ENCODE results near the gene WFDC6. TPM values are rescaled to one million over a fixed set of nuclear protein-coding genes. Genes with fewer than 3 reads are reported as not detected.

Gene WFDC6
- total and polyA plus RNA-seq, 2 donors (not counting 1 experiment from before 2014, with no cell fraction given) = not detected

- H3K4me3 Mint-ChIP-seq = no peak within 1 kb of the TSS
- Histone ChIP-seq H3K79me2 (ENCODE audit: control insufficient read depth, insufficient read depth, low read length) (no peaks in the 10 kb centered on the region), H3K27ac (ENCODE audit: low read length in 2 of 2) (no peak within 1 kb of the TSS), H3K27me3 (replicated peaks in 1 of 4; ENCODE audit: control extremely low read depth in 1 of 4, control insufficient read depth in 3 of 4, insufficient read depth in 4 of 4, low read length in 3 of 4) (peaks cover 0 to 13% (median 6%) of the 10 kb centered on the region in 4 experiments), H3K9ac (ENCODE audit: low read length) (no peak within 1 kb of the TSS), H3K36me3 (replicated peaks in 1 of 2; ENCODE audit: control extremely low read depth in 1 of 2, control insufficient read depth in 1 of 2, extremely low read depth in 1 of 2, insufficient read depth in 2 of 2, low read length in 1 of 2) (no peaks in the 10 kb centered on the region), H3K4me1 (ENCODE audit: control insufficient read depth in 2 of 2, insufficient read depth in 2 of 2, low read length in 2 of 2) (no peaks in the 10 kb centered on the region), H3K9me3 (ENCODE audit: control extremely low read depth in 1 of 3, control insufficient read depth in 2 of 3, insufficient read depth in 1 of 3, low read length in 2 of 3) (no peaks in the 10 kb centered on the region), H4K20me1 (ENCODE audit: control insufficient read depth, insufficient read depth, low read length, poor library complexity, severe bottlenecking) (no peaks in the 10 kb centered on the region), H2AFZ (ENCODE audit: insufficient read depth, low read depth, low read length, poor library complexity, severe bottlenecking) (no peak within 1 kb of the TSS), H3K4me2 (replicated peaks; ENCODE audit: low read depth, low read length, poor library complexity, severe bottlenecking) (no peak within 1 kb of the TSS), H3K4me3 (ENCODE audit: control extremely low read depth in 1 of 5, extremely low read depth in 1 of 5, insufficient read depth in 1 of 5, low read depth in 2 of 5, low read length in 4 of 5) (no peak within 1 kb of the TSS)
- CTCF ChIA-PET = interaction anchor here (1.3 kb wide), 1 partner anchor 9 kb away, joined by 3 read pairs; no protein-coding TSS in a partner anchor
- no peaks in the 10 kb centered on the region for H3K4me1 Mint-ChIP-seq
- POLR2A ChIA-PET = no interaction called here
- ATAC-seq (ENCODE audit: low read depth) (no peak), DNase-seq (no peak)
- H3K27me3 Mint-ChIP-seq = peaks cover 32% of the 10 kb centered on the region
- H3K9me3 Mint-ChIP-seq (ENCODE audit: insufficient read depth) = no peaks in the 10 kb centered on the region
- TF ChIP-seq CTCF (IDR thresholded peaks at IDR 0.05) = no peak
- TF ChIP-seq EZH2 (IDR thresholded peaks at IDR 0.05; ENCODE audit: borderline replicate concordance, insufficient read depth, low read depth, low read length, poor library complexity, severe bottlenecking) = no peak
- 66% methylated on average over 5 of the region's 5 CpGs for WGBS (ENCODE audit: insufficient coverage)
- intact Hi-C loops (cut with micrococcal nuclease) = no loop called here
- H3K27ac Mint-ChIP-seq = no peak within 1 kb of the TSS
These were observed 24.0 kb downstream of the WFDC6 start, which contains the start of gene SPINT3 for GRCh38 chr20:45515147-45515913. TSS of gene SPINT3 (minus strand) at chr20:45515622. CDS start at chr20:45515608, 14 bp downstream.

- Histone ChIP-seq H2AFZ (ENCODE audit: insufficient read depth, low read depth, low read length, poor library complexity, severe bottlenecking) (no peak overlapping the region), H3K79me2 (ENCODE audit: control insufficient read depth, insufficient read depth, low read length) (no peaks in the 10 kb centered on the region), H3K9ac (ENCODE audit: low read length) (no peak overlapping the region), H3K27me3 (replicated peaks in 1 of 4; ENCODE audit: control extremely low read depth in 1 of 4, control insufficient read depth in 3 of 4, insufficient read depth in 4 of 4, low read length in 3 of 4) (peaks cover 0 to 15% (median 4%) of the 10 kb centered on the region in 4 experiments), H3K9me3 (ENCODE audit: control extremely low read depth in 1 of 3, control insufficient read depth in 2 of 3, insufficient read depth in 1 of 3, low read length in 2 of 3) (no peaks in the 10 kb centered on the region), H3K27ac (ENCODE audit: low read length in 2 of 2) (no peak overlapping the region), H3K36me3 (replicated peaks in 1 of 2; ENCODE audit: control extremely low read depth in 1 of 2, control insufficient read depth in 1 of 2, extremely low read depth in 1 of 2, insufficient read depth in 2 of 2, low read length in 1 of 2) (no peaks in the 10 kb centered on the region), H3K4me1 (ENCODE audit: control insufficient read depth in 2 of 2, insufficient read depth in 2 of 2, low read length in 2 of 2) (no peaks in the 10 kb centered on the region), H3K4me3 (ENCODE audit: control extremely low read depth in 1 of 5, extremely low read depth in 1 of 5, insufficient read depth in 1 of 5, low read depth in 2 of 5, low read length in 4 of 5) (no peak overlapping the region), H3K4me2 (replicated peaks; ENCODE audit: low read depth, low read length, poor library complexity, severe bottlenecking) (no peak overlapping the region), H4K20me1 (ENCODE audit: control insufficient read depth, insufficient read depth, low read length, poor library complexity, severe bottlenecking) (no peaks in the 10 kb centered on the region)
- peaks cover 34% of the 10 kb centered on the region for H3K27me3 Mint-ChIP-seq
- no peak overlapping the region for H3K4me3 Mint-ChIP-seq
- ChIA-PET POLR2A (no interaction called here), CTCF (no interaction called here)
- ATAC-seq (ENCODE audit: low read depth) (no peak), DNase-seq (no peak)
- H3K9me3 Mint-ChIP-seq (ENCODE audit: insufficient read depth) = no peaks in the 10 kb centered on the region
- peaks cover 13% of the 10 kb centered on the region for H3K4me1 Mint-ChIP-seq
- intact Hi-C loops (cut with micrococcal nuclease) = no loop called here
- no peak overlapping the region for H3K27ac Mint-ChIP-seq
- TF ChIP-seq EZH2 (IDR thresholded peaks at IDR 0.05; ENCODE audit: borderline replicate concordance, insufficient read depth, low read depth, low read length, poor library complexity, severe bottlenecking) (no peak), CTCF (IDR thresholded peaks at IDR 0.05) (no peak)
- WGBS (ENCODE audit: insufficient coverage) = 78% methylated on average over 2 of the region's 5 CpGs
These were observed 28.9 kb downstream of the WFDC6 start for GRCh38 chr20:45510242-45510862.

All from B cell (primary cell).